Chondrocyte (in vitro differentiated cells): ENCODE measurements around the gene ATP2A2. TPM values are rescaled to one million over a fixed set of nuclear protein-coding genes. Genes with fewer than 3 reads are reported as not detected.

ENCODE experiments used
- DNase-seq: peaks from one replicate; pipeline ENCODE4 v3.0.0; 2021; ENCODE audit warnings: mixed read lengths, low spot score
- H3K27ac Mint-ChIP-seq: one replicate; pipeline ENCODE4 v1.8.0; 2021; ENCODE audit warnings: mild to moderate bottlenecking, moderate library complexity, mixed read lengths; ENCODE audit not compliant: unreplicated experiment
- H3K27me3 Mint-ChIP-seq: 2 replicates; pipeline ENCODE4 v1.8.0; 2021; ENCODE audit warnings: low read depth, mixed read lengths
- H3K36me3 Mint-ChIP-seq: 2 replicates; pipeline ENCODE4 v1.8.0; 2021; ENCODE audit warnings: low read depth, mixed read lengths
- H3K4me1 Mint-ChIP-seq: 2 replicates; pipeline ENCODE4 v1.8.0; 2021; ENCODE audit warnings: low read depth, mild to moderate bottlenecking, mixed read lengths
- H3K4me3 Mint-ChIP-seq: one replicate; pipeline ENCODE4 v1.8.0; 2021; ENCODE audit warnings: mild to moderate bottlenecking, moderate library complexity, mixed read lengths; ENCODE audit not compliant: unreplicated experiment
- H3K9me3 Mint-ChIP-seq: 2 replicates; pipeline ENCODE4 v1.8.0; 2021; ENCODE audit warnings: low read depth, mixed read lengths
- CTCF ChIP-seq: fragments of 200-600 bp; sonication (generic); IDR thresholded peaks from 2 replicates; pipeline ENCODE4 v1.5.0; 2021; ENCODE audit warnings: antibody characterized with exemption, mild to moderate bottlenecking, moderate library complexity
- total RNA-seq: library from RNA; stranded (reverse); gene quantifications from 3 replicates; pipeline ENCODE4 v1.2.1, GENCODE V29; 2021

ATP2A2 gene
- total RNA-seq, 1 donor from 2014 or later, result 216 TPM

GRCh38 chr12:110330124-110330523 is 49.1 kb downstream of the ATP2A2 start:
- peak overlapping the region; percentile 55 for H3K27ac Mint-ChIP-seq
- no peak for TF ChIP-seq CTCF
- H3K27me3 Mint-ChIP-seq, result no peaks in the 10 kb centered on the region
- H3K9me3 Mint-ChIP-seq, result no peaks in the 10 kb centered on the region
- H3K4me1 Mint-ChIP-seq, result peaks cover 18% of the 10 kb centered on the region
- H3K4me3 Mint-ChIP-seq, result no peak overlapping the region
- no peak for DNase-seq
- peaks cover 43% of the 10 kb centered on the region for H3K36me3 Mint-ChIP-seq

- no peak overlapping the region for H3K4me3 Mint-ChIP-seq
- no peak for DNase-seq
- no peaks in the 10 kb centered on the region for H3K9me3 Mint-ChIP-seq
- H3K27me3 Mint-ChIP-seq, result no peaks in the 10 kb centered on the region
- H3K27ac Mint-ChIP-seq, result peak overlapping the region; percentile 55
- TF ChIP-seq CTCF, result no peak
- H3K4me1 Mint-ChIP-seq, result peaks cover 18% of the 10 kb centered on the region
- H3K36me3 Mint-ChIP-seq, result peaks cover 45% of the 10 kb centered on the region
Measured at GRCh38 chr12:110330544-110330943, 49.5 kb downstream of the ATP2A2 start.

- H3K27me3 Mint-ChIP-seq, result no peaks in the 10 kb centered on the region
- H3K9me3 Mint-ChIP-seq, result no peaks in the 10 kb centered on the region
Measured at GRCh38 chr12:110333201-110333600, 52.2 kb downstream of the ATP2A2 start.

GRCh38 chr12:110335481-110336045 is 54.5 kb downstream of the ATP2A2 start:
- Mint-ChIP-seq H3K4me1 (peaks cover 14% of the 10 kb centered on the region), H3K36me3 (peaks cover 52% of the 10 kb centered on the region), H3K9me3 (no peaks in the 10 kb centered on the region), H3K4me3 (no peak overlapping the region), H3K27me3 (no peaks in the 10 kb centered on the region), H3K27ac (no peak overlapping the region)
- no peak for TF ChIP-seq CTCF
- no peak for DNase-seq

More at GRCh38 chr12:110333201-110333600, 52.2 kb downstream of the ATP2A2 start:
- DNase-seq, result no peak
- peaks cover 40% of the 10 kb centered on the region for H3K36me3 Mint-ChIP-seq
- H3K4me3 Mint-ChIP-seq, result no peak overlapping the region
- H3K4me1 Mint-ChIP-seq, result peaks cover 18% of the 10 kb centered on the region
- no peak for TF ChIP-seq CTCF
- H3K27ac Mint-ChIP-seq, result peak overlapping the region; percentile 12

GRCh38 chr12:110337912-110338710 is 57.1 kb downstream of the ATP2A2 start:
- no peak overlapping the region for H3K27ac Mint-ChIP-seq
- peaks cover 62% of the 10 kb centered on the region for H3K36me3 Mint-ChIP-seq

More at GRCh38 chr12:110337912-110338710, 57.1 kb downstream of the ATP2A2 start:
- Mint-ChIP-seq H3K4me3 (no peak overlapping the region), H3K27me3 (no peaks in the 10 kb centered on the region), H3K4me1 (peaks cover 3% of the 10 kb centered on the region), H3K9me3 (no peaks in the 10 kb centered on the region)
- no peak for TF ChIP-seq CTCF
- no peak for DNase-seq
